CD14-positive monocyte (primary cell): ENCODE data around the gene PLA2G12A. TPM values are rescaled to one million over a fixed set of nuclear protein-coding genes. Genes with fewer than 3 reads are reported as not detected.

Experiments used
- DNase-seq, 3 donors: peaks; one replicate each; pipeline ENCODE4 v3.0.0-alpha.2; 2011 to 2022
- H2AFZ ChIP-seq: 2 replicates; pipeline ENCODE4 v1.6.0; 2012; ENCODE audit warnings: mild to moderate bottlenecking, low read depth, low read length, inconsistent platforms; ENCODE audit not compliant: insufficient read depth, poor library complexity, severe bottlenecking
- H3K27ac ChIP-seq, 2 donors: 1 replicate in 1 of 2; 2 replicates in 1 of 2; pipeline ENCODE4 v1.5.1; 2012 to 2013; ENCODE audit warnings: low read length in 2 of 2, control low read depth in 1 of 2, inconsistent platforms in 1 of 2, low read depth in 1 of 2, mild to moderate bottlenecking in 1 of 2
- H3K27me3 ChIP-seq, 2 donors: one replicate each; pipeline versions ENCODE4 v1.6.0 to v1.6.1; 2011 to 2013; ENCODE audit warnings: low read length in 2 of 2; ENCODE audit not compliant: control insufficient read depth in 2 of 2, insufficient read depth in 2 of 2
- H3K36me3 ChIP-seq, 2 donors: replicated peaks in 1 of 2; 1 replicate in 1 of 2; 2 replicates in 1 of 2; pipeline versions ENCODE4 v1.5.1 to v1.6.1; 2012 to 2013; ENCODE audit warnings: low read length in 2 of 2, control low read depth in 1 of 2, inconsistent platforms in 1 of 2, mild to moderate bottlenecking in 1 of 2; ENCODE audit not compliant: insufficient read depth in 2 of 2, control insufficient read depth in 1 of 2
- H3K4me1 ChIP-seq, 2 donors: 1 replicate in 1 of 2; 2 replicates in 1 of 2; pipeline versions ENCODE4 v1.5.1 to v1.6.1; 2012 to 2013; ENCODE audit warnings: low read length in 2 of 2, control low read depth in 1 of 2, inconsistent platforms in 1 of 2, mild to moderate bottlenecking in 1 of 2, moderate library complexity in 1 of 2; ENCODE audit not compliant: insufficient read depth in 2 of 2, control insufficient read depth in 1 of 2
- H3K4me2 ChIP-seq: replicated peaks from 2 replicates; pipeline ENCODE3; 2012; ENCODE audit warnings: low read length, moderate library complexity, mild to moderate bottlenecking; ENCODE audit not compliant: poor library complexity, severe bottlenecking; ENCODE audit errors: extremely low read depth
- H3K4me3 ChIP-seq, 3 experiments: fragments of 200-600 bp in 1 of 3; sonication (generic) in 1 of 3; replicated peaks in 1 of 3; 1 replicate in 2 of 3; 2 replicates in 1 of 3; pipeline ENCODE4 v1.5.1; 2011 to 2013; ENCODE audit warnings: low read length in 3 of 3, mild to moderate bottlenecking in 3 of 3, control low read depth in 2 of 3, low read depth in 2 of 3, inconsistent platforms in 1 of 3, moderate library complexity in 1 of 3
- H3K79me2 ChIP-seq: 2 replicates; pipeline ENCODE4 v1.6.0; 2012; ENCODE audit warnings: mild to moderate bottlenecking, control low read depth, inconsistent platforms, low read length, moderate library complexity; ENCODE audit not compliant: insufficient read depth
- H3K9ac ChIP-seq: 2 replicates; pipeline ENCODE4 v1.6.0; 2017; ENCODE audit warnings: low read length, mild to moderate bottlenecking; ENCODE audit not compliant: insufficient read depth, poor library complexity, severe bottlenecking
- H3K9me3 ChIP-seq, 2 donors: replicated peaks in 1 of 2; 1 replicate in 1 of 2; 2 replicates in 1 of 2; pipeline versions ENCODE4 v1.5.1 to v1.6.1; 2012 to 2013; ENCODE audit warnings: low read length in 2 of 2, control low read depth in 1 of 2; ENCODE audit not compliant: control insufficient read depth in 1 of 2, insufficient read depth in 1 of 2
- H4K20me1 ChIP-seq: 2 replicates; pipeline ENCODE4 v1.6.0; 2012; ENCODE audit warnings: mild to moderate bottlenecking, low read length, control low read depth, moderate library complexity; ENCODE audit not compliant: insufficient read depth
- H3K27ac Mint-ChIP-seq, 7 donors: one replicate each; pipeline ENCODE4 v1.8.0; 2020; ENCODE audit warnings: mild to moderate bottlenecking in 7 of 7, mixed read lengths in 7 of 7, moderate library complexity in 6 of 7, inconsistent platforms in 2 of 7
- H3K27me3 Mint-ChIP-seq, 3 donors: one replicate each; pipeline ENCODE4 v1.8.0; 2021 to 2022; ENCODE audit warnings: low read depth in 3 of 3, mild to moderate bottlenecking in 3 of 3, mixed read lengths in 3 of 3, moderate library complexity in 3 of 3, inconsistent platforms in 1 of 3
- H3K36me3 Mint-ChIP-seq, 2 donors: one replicate each; pipeline ENCODE4 v1.8.0; 2020; ENCODE audit warnings: mixed read lengths in 2 of 2, inconsistent platforms in 1 of 2, mild to moderate bottlenecking in 1 of 2
- H3K4me1 Mint-ChIP-seq: one replicate; pipeline ENCODE4 v1.8.0; 2020; ENCODE audit warnings: mild to moderate bottlenecking, mixed read lengths
- H3K4me3 Mint-ChIP-seq, 2 donors: one replicate each; pipeline ENCODE4 v1.8.0; 2020; ENCODE audit warnings: mild to moderate bottlenecking in 2 of 2, mixed read lengths in 2 of 2, moderate library complexity in 1 of 2
- H3K9me3 Mint-ChIP-seq, 7 donors: one replicate each; pipeline ENCODE4 v1.8.0; 2020 to 2022; ENCODE audit warnings: mixed read lengths in 7 of 7, mild to moderate bottlenecking in 6 of 7, moderate library complexity in 6 of 7, inconsistent platforms in 2 of 7
- WGBS: methylation state at CpG from one replicate; pipeline ENCODE4 v1.1.5; 2013; ENCODE audit warnings: missing lambda C conversion rate; ENCODE audit not compliant: insufficient coverage; 5-methylcytosine and 5-hydroxymethylcytosine counted together
- intact Hi-C, 2 donors: fragments of 100-400 bp; cut with micrococcal nuclease; formaldehyde crosslinking; loops; one replicate each; pipeline versions ENCODE4 v1.15.0 to v1.15.1; 2023
- polyA plus RNA-seq, 3 donors: library from polyadenylated mRNA; depleted of rRNA in 1 of 3; unstranded in 2 of 3; stranded (reverse) in 1 of 3; fragments of 300-500 nt in 2 of 3; fragments of >200 nt in 1 of 3; fragmentation: Illumina TruSeq in 2 of 3; gene quantifications; 1 replicate in 2 of 3; 2 replicates in 1 of 3; pipeline ENCODE4 v1.2.3, GENCODE V29; 2012 to 2021
- TF ChIP-seq, protein P1 (sequence below): fragments of 200-600 bp; IDR thresholded peaks from one replicate; pipeline ENCODE4 v1.8.0; 2022; ENCODE audit warnings: antibody characterized with exemption, mild to moderate bottlenecking

Gene PLA2G12A
- polyA plus RNA-seq, 3 donors: 1.8 to 16.2 (median 15.1) TPM

DNA sequence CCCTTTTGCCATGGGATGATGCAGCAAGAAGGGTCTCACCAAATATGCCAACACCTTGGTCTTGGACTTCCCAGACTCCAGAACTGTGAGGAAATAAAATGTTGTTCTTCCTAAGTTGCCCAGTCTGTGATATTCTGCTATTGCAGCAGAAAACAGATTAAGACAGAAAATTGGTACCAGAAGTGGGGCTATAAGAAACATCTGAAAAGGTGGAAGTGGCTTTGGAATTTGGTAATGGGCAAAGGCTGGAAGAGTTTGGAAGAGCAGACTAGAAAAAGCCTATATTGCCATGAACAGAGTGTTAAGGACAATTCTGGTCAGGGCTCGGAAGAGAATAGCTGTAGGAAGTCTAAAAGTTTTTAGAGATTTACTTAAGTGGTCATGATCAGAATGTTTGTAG lies 54.0 kb downstream of the PLA2G12A start:
- Histone ChIP-seq H3K4me1 (no peaks in the 10 kb centered on the region), H4K20me1 (peaks cover 4% of the 10 kb centered on the region), H3K27me3 (no peaks in the 10 kb centered on the region), H3K9ac (no peak overlapping the region), H3K27ac (no peak overlapping the region), H3K79me2 (no peaks in the 10 kb centered on the region), H3K4me2 (no peak overlapping the region), H3K9me3 (peaks cover 4 to 7% of the 10 kb centered on the region in 2 donors), H3K36me3 (peaks cover 2 to 32% of the 10 kb centered on the region in 2 donors), H2AFZ (no peak overlapping the region), H3K4me3 (no peak overlapping the region)
- H3K4me1 Mint-ChIP-seq: no peaks in the 10 kb centered on the region
- H3K27ac Mint-ChIP-seq: no peak overlapping the region
- TF ChIP-seq, protein P1, sequence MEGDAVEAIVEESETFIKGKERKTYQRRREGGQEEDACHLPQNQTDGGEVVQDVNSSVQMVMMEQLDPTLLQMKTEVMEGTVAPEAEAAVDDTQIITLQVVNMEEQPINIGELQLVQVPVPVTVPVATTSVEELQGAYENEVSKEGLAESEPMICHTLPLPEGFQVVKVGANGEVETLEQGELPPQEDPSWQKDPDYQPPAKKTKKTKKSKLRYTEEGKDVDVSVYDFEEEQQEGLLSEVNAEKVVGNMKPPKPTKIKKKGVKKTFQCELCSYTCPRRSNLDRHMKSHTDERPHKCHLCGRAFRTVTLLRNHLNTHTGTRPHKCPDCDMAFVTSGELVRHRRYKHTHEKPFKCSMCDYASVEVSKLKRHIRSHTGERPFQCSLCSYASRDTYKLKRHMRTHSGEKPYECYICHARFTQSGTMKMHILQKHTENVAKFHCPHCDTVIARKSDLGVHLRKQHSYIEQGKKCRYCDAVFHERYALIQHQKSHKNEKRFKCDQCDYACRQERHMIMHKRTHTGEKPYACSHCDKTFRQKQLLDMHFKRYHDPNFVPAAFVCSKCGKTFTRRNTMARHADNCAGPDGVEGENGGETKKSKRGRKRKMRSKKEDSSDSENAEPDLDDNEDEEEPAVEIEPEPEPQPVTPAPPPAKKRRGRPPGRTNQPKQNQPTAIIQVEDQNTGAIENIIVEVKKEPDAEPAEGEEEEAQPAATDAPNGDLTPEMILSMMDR: no peak
- H3K27me3 Mint-ChIP-seq: peaks cover 0 to 4% (median 1%) of the 10 kb centered on the region in 3 donors
- intact Hi-C loops: no loop called here
- no peak overlapping the region for H3K4me3 Mint-ChIP-seq
- peaks cover 4 to 15% (median 7%) of the 10 kb centered on the region in 7 donors for H3K9me3 Mint-ChIP-seq
- no peak for DNase-seq
- peaks cover 43 to 55% of the 10 kb centered on the region in 2 donors for H3K36me3 Mint-ChIP-seq
- WGBS: 100% methylated on average over 1 of the region's 1 CpG

GRCh38 chr4:109675181-109675580 lies 54.7 kb downstream of the PLA2G12A start:
- no peak overlapping the region for H3K27ac ChIP-seq
- 100% methylated on average over 3 of the region's 3 CpGs for whole genome bisulfite sequencing
- peaks cover 37 to 56% of the 10 kb centered on the region in 2 donors for H3K36me3 Mint-ChIP-seq
- no peak for DNase-seq
- H3K4me2 ChIP-seq: no peak overlapping the region
- H3K36me3 ChIP-seq: peaks cover 3 to 32% of the 10 kb centered on the region in 2 donors
- no peak overlapping the region for H3K27ac Mint-ChIP-seq
- no peak overlapping the region for H2AFZ ChIP-seq
- H3K4me3 ChIP-seq: no peak overlapping the region
- H3K9me3 Mint-ChIP-seq: peaks cover 5 to 18% (median 9%) of the 10 kb centered on the region in 7 donors
- peaks cover 0 to 4% (median 1%) of the 10 kb centered on the region in 3 donors for H3K27me3 Mint-ChIP-seq
- H3K4me1 ChIP-seq: no peaks in the 10 kb centered on the region
- intact Hi-C loops: no loop called here
- peaks cover 3% of the 10 kb centered on the region for H4K20me1 ChIP-seq
- H3K79me2 ChIP-seq: no peaks in the 10 kb centered on the region
- no peaks in the 10 kb centered on the region for H3K4me1 Mint-ChIP-seq
- no peak overlapping the region for H3K4me3 Mint-ChIP-seq
- H3K9me3 ChIP-seq: peaks cover 4 to 7% of the 10 kb centered on the region in 2 donors
- H3K9ac ChIP-seq: no peak overlapping the region
- TF ChIP-seq, protein P1: no peak
- H3K27me3 ChIP-seq: no peaks in the 10 kb centered on the region
